ENCODE data around the gene AQP6. TPM values are rescaled to one million over a fixed set of nuclear protein-coding genes. Genes with fewer than 3 reads are reported as not detected.
A peak's percentile ranks its signal among the peaks of the same experiment; 100 is the strongest.

Gene AQP6
- total and polyA plus RNA-seq, 10 of the 15 experiments (the other 5 are each of a cell fraction or from before 2014, with no cell fraction given) = not detected

GRCh38 chr12:49944718-49945117 is 28.0 kb upstream of the AQP6 start (continued):
- TF ChIP-seq, protein P1, sequence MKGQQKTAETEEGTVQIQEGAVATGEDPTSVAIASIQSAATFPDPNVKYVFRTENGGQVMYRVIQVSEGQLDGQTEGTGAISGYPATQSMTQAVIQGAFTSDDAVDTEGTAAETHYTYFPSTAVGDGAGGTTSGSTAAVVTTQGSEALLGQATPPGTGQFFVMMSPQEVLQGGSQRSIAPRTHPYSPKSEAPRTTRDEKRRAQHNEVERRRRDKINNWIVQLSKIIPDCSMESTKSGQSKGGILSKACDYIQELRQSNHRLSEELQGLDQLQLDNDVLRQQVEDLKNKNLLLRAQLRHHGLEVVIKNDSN (IDR thresholded peaks at IDR 0.05; ENCODE audit: borderline replicate concordance, extremely low read length, insufficient read depth, low read depth, low read length) = no peak

DNA sequence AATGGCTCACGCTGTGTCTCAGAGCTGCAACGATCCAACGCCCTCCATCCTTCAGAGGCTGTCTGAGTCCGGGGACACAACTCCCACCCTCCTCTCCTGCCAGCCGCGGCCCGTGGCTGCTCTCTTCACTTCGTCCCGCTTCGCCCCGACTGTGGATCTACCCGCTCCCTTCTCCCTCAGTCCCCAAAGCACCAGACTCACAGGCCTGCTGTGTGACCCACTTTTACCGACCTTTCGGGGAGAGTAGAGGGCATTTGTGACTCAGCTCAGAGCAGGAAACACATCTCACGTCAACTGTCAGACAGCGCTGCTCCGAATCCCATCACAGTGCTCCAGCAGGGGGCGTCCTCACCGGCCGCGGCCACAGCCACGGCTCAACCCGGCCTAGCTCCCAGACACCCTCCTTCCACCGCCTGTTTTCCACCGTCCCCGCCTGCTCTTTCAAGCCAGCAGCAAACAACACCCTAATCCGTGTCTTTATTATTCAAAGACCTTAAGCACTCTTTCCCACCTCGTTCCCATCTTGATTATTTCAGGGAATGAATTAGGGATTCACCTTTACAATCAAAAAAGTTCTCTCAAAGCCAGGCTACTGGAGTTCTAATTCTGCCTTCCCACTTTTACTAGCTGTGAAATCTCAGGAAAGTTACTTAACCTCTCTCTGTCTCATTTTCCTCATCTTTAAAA is 27.2 kb upstream of the AQP6 start:
- 2% methylated on average over 28 of the region's 28 CpGs for WGBS (ENCODE audit: insufficient coverage, insufficient replicate concordance, low lambda C conversion rate, missing lambda C conversion rate)
- Histone ChIP-seq H3K27me3 (replicated peaks in 1 of 2; ENCODE audit: control insufficient read depth in 2 of 2, insufficient read depth in 2 of 2, low read length in 1 of 2) (no peaks in the 10 kb centered on the region; a peak in 1 of 4 replicates), H3K4me3 (no peak overlapping the region), H4K20me1 (ENCODE audit: control insufficient read depth, insufficient read depth) (no peaks in the 10 kb centered on the region), H3K36me3 (ENCODE audit: control insufficient read depth in 2 of 2, insufficient read depth in 2 of 2, low read length in 1 of 2) (no peaks in the 10 kb centered on the region), H3K27ac (ENCODE audit: control insufficient read depth, insufficient read depth) (no peak overlapping the region), H3K4me2 (ENCODE audit: control insufficient read depth, insufficient read depth) (peak overlapping the region; percentile 95), H3K79me2 (ENCODE audit: control insufficient read depth, insufficient read depth, low read length) (no peaks in the 10 kb centered on the region), H3K4me1 (ENCODE audit: control insufficient read depth, insufficient read depth, low read length) (no peaks in the 10 kb centered on the region), H3K9ac (ENCODE audit: control insufficient read depth, insufficient read depth, low read length) (no peak overlapping the region), H2AFZ (ENCODE audit: control insufficient read depth, low read depth, low read length) (peak overlapping the region; percentile 87), H3K9me3 (replicated peaks; ENCODE audit: control insufficient read depth, insufficient read depth, low read length) (no peaks in the 10 kb centered on the region)
- in situ Hi-C loops (cut with MboI) = no loop called here
- RAD21 ChIA-PET (ENCODE audit: unreplicated experiment) = interaction anchor here (0.7 to 1.6 kb wide), 3 partner anchors 79 to 111 kb away, joined by 4 read pairs; no protein-coding TSS in a partner anchor
- BruUV-seq (replicated peaks) = no TSS peak
- POLR2A ChIA-PET = interaction anchor here (0.7 kb wide), 1 partner anchor 165 kb away, joined by 3 read pairs; no protein-coding TSS in a partner anchor
- DNase-seq (ENCODE audit: low read depth, low spot score) (peak; percentile 45), FAIRE-seq (peak; percentile 93), ATAC-seq (peak; percentile 100)
- CTCF ChIA-PET = interaction anchor here (0.7 to 2.8 kb wide), 59 partner anchors 8 to 750 kb away, joined by 3 to 35 read pairs (median 4); partner anchors contain the start of genes BCDIN3D, RACGAP1, SMARCD1 and TMBIM6
- intact Hi-C loops (cut with micrococcal nuclease; ENCODE audit: unreplicated experiment) = no loop called here
- SMC1A ChIA-PET (ENCODE audit: uncharacterized antibody, unreplicated experiment) = interaction anchor here (0.8 to 2.0 kb wide), 8 partner anchors 13 to 134 kb away, joined by 3 to 8 read pairs (median 4); no protein-coding TSS in a partner anchor
- TF ChIP-seq SMARCA5 (IDR thresholded peaks at IDR 0.05) = peak; percentile 48; the same call in 1 of the 2 replicates
- peak; percentile 74 for TF ChIP-seq HDGF (IDR thresholded peaks at IDR 0.05)
- no peak for TF ChIP-seq GABPA (IDR thresholded peaks at IDR 0.05; ENCODE audit: low read depth)
- TF ChIP-seq, protein P2, sequence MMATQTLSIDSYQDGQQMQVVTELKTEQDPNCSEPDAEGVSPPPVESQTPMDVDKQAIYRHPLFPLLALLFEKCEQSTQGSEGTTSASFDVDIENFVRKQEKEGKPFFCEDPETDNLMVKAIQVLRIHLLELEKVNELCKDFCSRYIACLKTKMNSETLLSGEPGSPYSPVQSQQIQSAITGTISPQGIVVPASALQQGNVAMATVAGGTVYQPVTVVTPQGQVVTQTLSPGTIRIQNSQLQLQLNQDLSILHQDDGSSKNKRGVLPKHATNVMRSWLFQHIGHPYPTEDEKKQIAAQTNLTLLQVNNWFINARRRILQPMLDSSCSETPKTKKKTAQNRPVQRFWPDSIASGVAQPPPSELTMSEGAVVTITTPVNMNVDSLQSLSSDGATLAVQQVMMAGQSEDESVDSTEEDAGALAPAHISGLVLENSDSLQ (IDR thresholded peaks at IDR 0.05) = peak; percentile 87
- TF ChIP-seq, protein P3, sequence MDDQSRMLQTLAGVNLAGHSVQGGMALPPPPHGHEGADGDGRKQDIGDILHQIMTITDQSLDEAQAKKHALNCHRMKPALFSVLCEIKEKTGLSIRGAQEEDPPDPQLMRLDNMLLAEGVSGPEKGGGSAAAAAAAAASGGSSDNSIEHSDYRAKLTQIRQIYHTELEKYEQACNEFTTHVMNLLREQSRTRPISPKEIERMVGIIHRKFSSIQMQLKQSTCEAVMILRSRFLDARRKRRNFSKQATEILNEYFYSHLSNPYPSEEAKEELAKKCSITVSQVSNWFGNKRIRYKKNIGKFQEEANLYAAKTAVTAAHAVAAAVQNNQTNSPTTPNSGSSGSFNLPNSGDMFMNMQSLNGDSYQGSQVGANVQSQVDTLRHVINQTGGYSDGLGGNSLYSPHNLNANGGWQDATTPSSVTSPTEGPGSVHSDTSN (IDR thresholded peaks at IDR 0.05; ENCODE audit: insufficient replicate concordance, low read depth, low read length) = peak; percentile 59
- no peak for TF ChIP-seq SKIL (IDR thresholded peaks at IDR 0.05; ENCODE audit: low read depth, poor library complexity, severe bottlenecking)
- TF ChIP-seq IKZF1 (conservative IDR thresholded peaks at IDR 0.05) = peak; percentile 39; the same call in 1 of the 2 replicates
- peak; percentile 44; the same call in 1 of the 2 replicates for TF ChIP-seq SMC3 (IDR thresholded peaks at IDR 0.05; ENCODE audit: borderline replicate concordance, low read length)
- 0 out of 2 replicates have a peak, but pooled peaks have one; percentile 27 for TF ChIP-seq LARP7 (IDR thresholded peaks at IDR 0.05)
- TF ChIP-seq, protein P4, sequence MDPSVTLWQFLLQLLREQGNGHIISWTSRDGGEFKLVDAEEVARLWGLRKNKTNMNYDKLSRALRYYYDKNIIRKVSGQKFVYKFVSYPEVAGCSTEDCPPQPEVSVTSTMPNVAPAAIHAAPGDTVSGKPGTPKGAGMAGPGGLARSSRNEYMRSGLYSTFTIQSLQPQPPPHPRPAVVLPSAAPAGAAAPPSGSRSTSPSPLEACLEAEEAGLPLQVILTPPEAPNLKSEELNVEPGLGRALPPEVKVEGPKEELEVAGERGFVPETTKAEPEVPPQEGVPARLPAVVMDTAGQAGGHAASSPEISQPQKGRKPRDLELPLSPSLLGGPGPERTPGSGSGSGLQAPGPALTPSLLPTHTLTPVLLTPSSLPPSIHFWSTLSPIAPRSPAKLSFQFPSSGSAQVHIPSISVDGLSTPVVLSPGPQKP (IDR thresholded peaks at IDR 0.05; ENCODE audit: low read depth, low read length) = 0 out of 2 replicates have a peak, but pooled peaks have one; percentile 26
- no peak for TF ChIP-seq CREM (IDR thresholded peaks at IDR 0.05; ENCODE audit: low read depth)
